COR-L47 (cell line): ENCODE data around the gene GRM3.

Experiments
- DNase-seq: peaks from one replicate; lab custom pipeline; 2025; lab: John Stamatoyannopoulos, UW

The GRM3 gene

GRCh38 chr7:86788948-86789347 lies 145.2 kb downstream of the GRM3 start:
- no peak for DNase-seq

- DNase-seq, result no peak
These were observed 146.7 kb downstream of the GRM3 start for GRCh38 chr7:86790383-86790782.

- no peak for DNase-seq
These were observed 148.6 kb downstream of the GRM3 start for GRCh38 chr7:86792260-86792659.

- DNase-seq, result no peak
These were observed 149.4 kb downstream of the GRM3 start for GRCh38 chr7:86793136-86793535.

GRCh38 chr7:86814661-86815379 lies 171.1 kb downstream of the GRM3 start:
- peak; percentile 61 for DNase-seq

GRCh38 chr7:86815556-86815955 lies 171.8 kb downstream of the GRM3 start:
- no peak for DNase-seq

GRCh38 chr7:86818903-86819302 lies 175.2 kb downstream of the GRM3 start:
- DNase-seq, result no peak

GRCh38 chr7:86823769-86824168 lies 180.1 kb downstream of the GRM3 start:
- no peak for DNase-seq

- no peak for DNase-seq
These were observed 181.6 kb downstream of the GRM3 start for GRCh38 chr7:86825264-86825663.

- DNase-seq, result no peak
These were observed 183.2 kb downstream of the GRM3 start for GRCh38 chr7:86826948-86827347.

GRCh38 chr7:86833360-86833759 lies 189.7 kb downstream of the GRM3 start:
- no peak for DNase-seq

- no peak for DNase-seq
These were observed 193.5 kb downstream of the GRM3 start for GRCh38 chr7:86837235-86837634.

- DNase-seq, result no peak
These were observed 200.9 kb downstream of the GRM3 start for GRCh38 chr7:86844608-86845007.

GRCh38 chr7:86846494-86847190 lies 202.9 kb downstream of the GRM3 start:
- peak; percentile 23 for DNase-seq

GRCh38 chr7:86848226-86848625 lies 204.5 kb downstream of the GRM3 start:
- no peak for DNase-seq

- no peak for DNase-seq
These were observed 207.9 kb downstream of the GRM3 start for GRCh38 chr7:86851566-86851965.

- DNase-seq, result no peak
These were observed 219.7 kb downstream of the GRM3 start for GRCh38 chr7:86863452-86863851.

- DNase-seq, result no peak
These were observed 223.6 kb downstream of the GRM3 start for GRCh38 chr7:86867163-86867762.

- no peak for DNase-seq
These were observed 232.4 kb downstream of the GRM3 start for GRCh38 chr7:86876146-86876545.

GRCh38 chr7:86884152-86884551 lies 240.4 kb downstream of the GRM3 start:
- DNase-seq, result no peak

- DNase-seq, result no peak
These were observed 245.8 kb downstream of the GRM3 start for GRCh38 chr7:86889501-86889900.

GRCh38 chr7:86898171-86898570 lies 254.5 kb downstream of the GRM3 start:
- DNase-seq, result no peak

GRCh38 chr7:86900886-86901285 lies 257.2 kb downstream of the GRM3 start:
- DNase-seq, result no peak
